HG02759 (cell line): ENCODE results near the gene FIBCD1.

Experiments used
- ATAC-seq: cut with Tn5 transposase; IDR thresholded peaks from one replicate; pipeline ENCODE4 v1.9.1; 2021; ENCODE audit warnings: mild to moderate bottlenecking, moderate library complexity; ENCODE audit not compliant: unreplicated experiment

Gene FIBCD1

GRCh38 chr9:130923611-130924447, 15.2 kb downstream of the FIBCD1 start:
- ATAC-seq, result no peak

- ATAC-seq, result no peak
These were observed 16.0 kb downstream of the FIBCD1 start for GRCh38 chr9:130922893-130923610.

GRCh38 chr9:130921989-130922892, 16.8 kb downstream of the FIBCD1 start:
- no peak for ATAC-seq

GRCh38 chr9:130921300-130921988, 17.6 kb downstream of the FIBCD1 start:
- ATAC-seq, result no peak

GRCh38 chr9:130920762-130921299, 18.2 kb downstream of the FIBCD1 start:
- no peak for ATAC-seq

- no peak for ATAC-seq
These were observed 18.8 kb downstream of the FIBCD1 start for GRCh38 chr9:130920233-130920632.

- no peak for ATAC-seq
These were observed 19.4 kb downstream of the FIBCD1 start for GRCh38 chr9:130919559-130920145.

GRCh38 chr9:130918826-130919558, 20.1 kb downstream of the FIBCD1 start:
- no peak for ATAC-seq

- ATAC-seq, result no peak
These were observed 20.8 kb downstream of the FIBCD1 start for GRCh38 chr9:130918101-130918825.

- no peak for ATAC-seq
These were observed 21.7 kb downstream of the FIBCD1 start for GRCh38 chr9:130917168-130917960.

GRCh38 chr9:130915096-130915447, 24.0 kb downstream of the FIBCD1 start:
- ATAC-seq, result no peak

GRCh38 chr9:130914417-130915095, 24.5 kb downstream of the FIBCD1 start:
- ATAC-seq, result no peak

GRCh38 chr9:130913599-130914416, 25.2 kb downstream of the FIBCD1 start:
- no peak for ATAC-seq

- no peak for ATAC-seq
These were observed 26.0 kb downstream of the FIBCD1 start for GRCh38 chr9:130912932-130913598.

GRCh38 chr9:130911254-130912049, 27.6 kb downstream of the FIBCD1 start:
- ATAC-seq, result no peak
